Gastrocnemius medialis (tissue), 4 donors: ENCODE results near the gene RAB3C.

Source experiments
- POLR2A ChIP-seq, 2 donors: fragments of 450-650 bp; IDR thresholded peaks; one replicate each; pipeline ENCODE4 v1.6.1; 2017; ENCODE audit warnings: antibody characterized with exemption in 2 of 2, mild to moderate bottlenecking in 2 of 2, moderate library complexity in 2 of 2
- TF ChIP-seq, protein P1 (sequence below), 5 experiments: fragments of 450-650 bp in 3 of 5; fragments of 200-600 bp in 2 of 5; sonication (generic) in 2 of 5; IDR thresholded peaks in 4 of 5; conservative IDR thresholded peaks in 1 of 5; 1 replicate in 4 of 5; 2 replicates in 1 of 5; pipeline ENCODE4 v1.5.1; 2016 to 2019; ENCODE audit warnings: antibody characterized with exemption in 5 of 5, mild to moderate bottlenecking in 3 of 5, moderate library complexity in 3 of 5

DNA sequence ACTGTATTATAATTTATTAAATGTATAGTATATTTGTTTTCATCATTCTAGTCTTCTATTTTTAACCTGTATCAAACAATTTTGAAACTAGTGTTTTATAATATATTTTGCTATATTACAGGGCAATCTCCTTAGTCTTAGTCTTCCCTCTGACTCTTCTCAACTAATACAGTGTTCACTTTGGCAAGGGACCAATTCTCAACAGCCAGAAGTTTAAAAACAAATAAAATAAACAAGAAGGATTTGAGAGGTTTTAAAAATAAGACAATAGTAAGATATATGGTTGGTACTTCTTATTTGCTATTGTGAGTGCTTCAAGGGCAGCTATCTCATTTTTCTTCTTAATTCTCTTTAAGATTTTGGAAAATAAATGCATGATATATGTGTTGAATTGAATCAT, 167.2 kb downstream of the RAB3C start:
- TF ChIP-seq, protein P1, sequence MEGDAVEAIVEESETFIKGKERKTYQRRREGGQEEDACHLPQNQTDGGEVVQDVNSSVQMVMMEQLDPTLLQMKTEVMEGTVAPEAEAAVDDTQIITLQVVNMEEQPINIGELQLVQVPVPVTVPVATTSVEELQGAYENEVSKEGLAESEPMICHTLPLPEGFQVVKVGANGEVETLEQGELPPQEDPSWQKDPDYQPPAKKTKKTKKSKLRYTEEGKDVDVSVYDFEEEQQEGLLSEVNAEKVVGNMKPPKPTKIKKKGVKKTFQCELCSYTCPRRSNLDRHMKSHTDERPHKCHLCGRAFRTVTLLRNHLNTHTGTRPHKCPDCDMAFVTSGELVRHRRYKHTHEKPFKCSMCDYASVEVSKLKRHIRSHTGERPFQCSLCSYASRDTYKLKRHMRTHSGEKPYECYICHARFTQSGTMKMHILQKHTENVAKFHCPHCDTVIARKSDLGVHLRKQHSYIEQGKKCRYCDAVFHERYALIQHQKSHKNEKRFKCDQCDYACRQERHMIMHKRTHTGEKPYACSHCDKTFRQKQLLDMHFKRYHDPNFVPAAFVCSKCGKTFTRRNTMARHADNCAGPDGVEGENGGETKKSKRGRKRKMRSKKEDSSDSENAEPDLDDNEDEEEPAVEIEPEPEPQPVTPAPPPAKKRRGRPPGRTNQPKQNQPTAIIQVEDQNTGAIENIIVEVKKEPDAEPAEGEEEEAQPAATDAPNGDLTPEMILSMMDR (IDR thresholded peaks at IDR 0.05 in 4 of 5, conservative IDR thresholded peaks at IDR 0.05 in 1 of 5), result no peak
- no peak for TF ChIP-seq POLR2A (IDR thresholded peaks at IDR 0.05)
